HG02870 (cell line): ENCODE data around the gene IRAK3.
"Not testable (repeated sequence)": the region's sequence is repeated elsewhere in the genome, so short reads cannot be mapped to it uniquely, and the experiment has no call there.

Source experiments
- ATAC-seq: cut with Tn5 transposase; IDR thresholded peaks from one replicate; pipeline ENCODE4 v1.9.1; 2021; ENCODE audit warnings: mild to moderate bottlenecking, moderate library complexity; ENCODE audit not compliant: unreplicated experiment

IRAK3 gene

DNA sequence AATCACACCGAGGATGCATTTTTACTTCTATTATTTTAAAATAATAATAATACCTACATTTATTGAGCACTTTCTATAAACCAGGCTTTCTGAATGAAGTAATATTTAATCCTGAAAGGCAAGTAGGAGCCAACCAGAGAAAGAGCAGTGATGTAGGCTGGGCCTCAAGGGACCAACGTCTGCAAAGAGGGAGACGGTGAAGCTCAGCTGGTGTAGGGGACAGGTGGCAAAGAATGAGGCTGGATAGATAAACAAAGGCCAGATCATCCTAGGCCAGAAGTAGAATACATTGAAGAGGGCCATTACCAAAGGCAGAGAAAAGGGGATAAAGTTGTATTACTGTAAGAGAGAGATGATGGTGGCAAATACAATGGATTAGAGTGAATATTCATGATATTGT lies 18.4 kb upstream of the IRAK3 start:
- ATAC-seq, result no peak

DNA sequence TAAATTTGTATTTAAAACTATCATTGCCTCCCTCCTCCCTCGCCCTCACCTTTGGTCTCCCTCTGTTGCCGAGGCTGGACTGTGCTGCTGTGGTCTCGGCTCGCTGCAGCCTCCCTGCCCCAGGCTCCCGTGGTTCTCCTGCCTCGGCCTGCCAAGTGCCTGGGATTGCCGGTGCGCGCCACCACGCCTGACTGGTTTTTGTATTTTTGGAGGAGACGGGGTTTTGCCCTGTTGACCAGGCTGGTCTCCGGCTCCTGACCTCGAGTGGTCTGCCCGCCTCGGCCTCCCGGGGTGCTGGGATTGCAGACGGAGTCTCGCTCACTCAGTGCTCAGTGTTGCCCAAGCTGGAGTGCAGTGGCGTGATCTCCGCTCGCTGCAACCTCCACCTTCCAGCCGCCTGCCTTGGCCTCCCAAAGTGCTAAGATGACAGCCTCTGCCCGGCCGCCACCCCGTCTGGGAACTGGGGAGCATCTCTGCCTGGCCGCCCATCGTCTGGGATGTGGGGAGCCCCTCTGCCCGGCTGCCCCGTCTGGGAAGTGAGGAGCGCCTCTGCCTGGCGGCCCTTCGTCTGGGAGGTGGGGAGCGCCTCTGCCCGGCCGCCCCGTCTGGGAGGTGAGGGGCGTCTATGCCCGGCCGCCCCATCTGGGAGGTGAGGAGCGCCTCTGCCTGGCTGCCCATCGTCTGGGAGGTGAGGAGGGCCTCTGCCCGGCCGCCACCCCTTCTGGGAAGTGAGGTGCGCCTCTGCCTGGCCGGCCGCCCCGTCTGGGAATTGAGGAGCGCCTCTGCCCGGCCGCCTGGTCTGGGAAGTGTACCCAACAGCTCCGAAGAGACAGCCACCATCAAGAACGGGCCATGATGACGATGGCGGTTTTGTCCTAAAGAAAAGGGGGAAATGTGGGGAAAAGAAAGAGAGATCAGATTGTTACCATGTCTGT lies 14.4 kb upstream of the IRAK3 start:
- ATAC-seq, result not testable (repeated sequence)

DNA sequence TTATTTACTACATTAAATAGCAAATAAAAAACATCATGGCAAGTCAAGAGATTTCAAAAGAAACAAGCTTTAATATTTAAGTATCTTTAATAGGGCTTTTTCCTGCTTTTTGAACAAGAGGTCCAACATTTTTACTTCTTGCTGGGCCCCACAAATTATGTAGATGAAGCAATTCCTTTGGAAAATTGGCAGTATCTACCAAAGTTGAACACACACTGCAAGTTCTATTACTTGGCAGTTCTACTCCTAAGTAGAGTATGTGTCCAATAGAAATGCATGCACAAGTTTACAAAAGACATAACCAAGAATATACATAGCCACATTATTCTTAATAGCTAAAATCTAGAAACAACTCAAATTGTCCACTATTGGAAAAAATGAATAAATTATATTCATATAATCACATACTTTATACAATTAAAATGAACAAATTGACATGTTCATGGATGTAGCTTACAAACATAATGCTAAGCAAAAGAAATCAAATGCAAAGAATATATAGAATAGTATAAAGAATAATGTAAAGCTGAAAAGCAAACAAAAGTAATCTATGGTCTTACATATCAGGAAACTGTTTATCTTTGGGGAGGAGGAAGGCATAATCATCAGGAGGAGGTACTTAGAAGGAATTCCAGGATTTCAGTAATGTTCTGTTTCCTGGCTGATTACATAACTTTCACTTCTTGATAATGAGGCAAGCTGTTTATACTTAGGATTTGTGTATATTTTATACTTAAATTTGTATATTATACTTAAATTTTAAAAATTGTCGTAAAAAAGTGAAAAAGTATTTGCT lies 12.7 kb upstream of the IRAK3 start:
- no peak for ATAC-seq

DNA sequence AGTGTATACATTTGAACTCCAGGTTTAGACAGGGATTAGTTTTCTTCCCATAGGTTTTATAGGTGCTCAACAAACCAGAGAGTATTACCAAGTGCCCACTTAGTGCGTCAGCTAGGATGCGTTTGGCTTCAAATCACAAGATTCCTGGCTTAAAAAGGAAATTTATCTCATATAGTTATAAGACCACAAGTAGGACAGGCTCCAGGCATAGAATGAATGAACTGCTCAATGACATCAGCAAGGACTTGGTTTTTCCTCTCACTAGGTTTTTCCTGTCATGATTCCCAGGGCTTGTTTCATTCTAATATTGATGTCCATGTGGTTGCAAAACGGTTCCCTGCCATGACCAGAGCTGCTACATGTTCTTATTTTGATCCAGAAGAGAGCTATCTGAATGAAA lies 6.1 kb upstream of the IRAK3 start:
- ATAC-seq, result no peak

DNA sequence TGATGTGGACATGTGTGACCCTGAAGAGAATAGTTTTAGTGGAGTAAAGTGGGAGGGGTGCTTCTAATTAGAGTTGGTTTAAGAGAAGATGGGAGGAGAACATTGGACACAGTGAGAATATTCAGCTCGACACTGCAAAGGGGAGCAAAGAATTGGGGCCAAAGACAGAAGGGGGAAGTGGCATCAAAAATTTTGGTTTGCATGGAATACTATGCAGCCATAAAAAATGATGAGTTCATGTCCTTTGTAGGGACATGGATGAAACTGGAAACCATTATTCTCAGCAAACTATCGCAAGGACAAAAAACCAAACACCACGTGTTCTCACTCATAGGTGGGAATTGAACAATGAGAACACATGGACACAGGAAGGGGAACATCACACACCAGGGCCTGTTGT lies 4.2 kb upstream of the IRAK3 start:
- ATAC-seq, result not testable (repeated sequence)

DNA sequence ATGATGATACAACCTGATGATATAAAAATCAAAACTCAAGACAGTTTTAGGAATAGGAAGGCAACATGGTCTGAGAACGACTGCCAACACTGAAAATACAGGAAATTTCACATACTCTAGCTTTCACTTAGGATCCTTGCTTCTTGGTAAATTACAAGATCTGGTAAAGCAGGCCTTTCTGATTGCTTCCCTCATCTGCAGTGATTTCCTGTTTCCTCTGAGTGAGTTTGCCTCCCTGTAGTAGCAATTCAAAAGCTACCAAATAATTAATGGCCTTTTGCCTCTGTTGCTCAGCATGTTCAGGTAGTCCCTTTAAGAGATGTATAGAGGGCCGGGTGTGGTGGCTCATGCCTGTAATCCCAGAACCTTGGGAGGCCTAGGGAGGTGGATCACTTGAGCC lies 2.0 kb upstream of the IRAK3 start:
- no peak for ATAC-seq

DNA sequence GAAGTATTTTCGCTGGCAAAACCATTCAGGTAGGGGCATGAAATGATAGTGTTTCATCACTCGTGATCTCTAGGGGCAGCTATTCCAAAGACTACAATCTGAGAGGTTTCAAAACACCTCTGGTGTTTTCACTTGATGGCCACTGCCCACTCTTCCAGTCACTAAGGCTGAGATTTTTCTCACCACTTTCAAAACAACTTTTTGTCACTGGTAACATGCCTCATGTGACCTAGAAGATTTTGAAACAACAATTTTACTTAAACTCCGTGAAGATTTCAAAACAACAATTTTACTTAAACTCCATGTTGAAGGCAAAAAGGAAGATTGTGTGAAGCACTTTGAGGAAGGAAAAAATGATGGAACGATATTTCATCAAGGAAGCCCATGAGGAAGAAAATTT lies 1.2 kb upstream of the IRAK3 start:
- no peak for ATAC-seq

DNA sequence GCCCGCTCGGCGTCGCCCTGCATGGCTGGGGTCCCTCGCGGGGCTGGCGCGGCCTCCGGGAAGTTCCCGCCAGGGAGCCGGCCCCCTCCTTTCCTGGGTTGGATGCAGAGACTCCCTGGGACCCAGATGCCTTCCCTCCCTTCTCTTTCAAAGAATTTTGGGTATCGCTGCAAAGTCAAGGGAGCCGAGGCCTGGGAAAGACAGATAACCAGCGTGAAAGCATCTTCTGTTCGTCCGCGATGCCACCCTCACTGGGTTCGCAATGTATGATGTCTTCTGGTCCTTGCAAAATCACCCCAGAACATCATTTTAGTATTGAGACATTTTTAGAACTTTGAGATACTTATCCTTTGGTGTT lies 451 bp downstream of the IRAK3 start:
- ATAC-seq, result peak; percentile 4

DNA sequence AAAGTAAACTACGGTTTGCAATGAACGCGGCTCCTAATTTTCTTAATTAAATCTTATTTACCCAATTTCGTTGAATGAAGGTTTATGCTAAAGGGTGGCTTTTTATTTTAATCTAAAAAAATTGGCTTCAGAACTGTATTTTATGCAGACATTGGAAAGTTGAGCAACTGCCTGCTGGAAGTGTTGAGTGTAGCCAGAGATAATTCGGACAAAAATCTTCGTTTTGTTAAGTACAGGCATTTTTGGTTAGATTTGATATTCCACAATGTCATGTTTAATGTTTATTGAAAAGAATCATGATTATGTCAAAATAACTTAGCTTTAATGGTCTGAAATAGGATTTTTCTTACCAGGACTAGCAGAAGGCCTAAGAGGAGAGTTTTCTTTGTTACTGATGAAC lies 875 bp downstream of the IRAK3 start:
- ATAC-seq, result no peak

DNA sequence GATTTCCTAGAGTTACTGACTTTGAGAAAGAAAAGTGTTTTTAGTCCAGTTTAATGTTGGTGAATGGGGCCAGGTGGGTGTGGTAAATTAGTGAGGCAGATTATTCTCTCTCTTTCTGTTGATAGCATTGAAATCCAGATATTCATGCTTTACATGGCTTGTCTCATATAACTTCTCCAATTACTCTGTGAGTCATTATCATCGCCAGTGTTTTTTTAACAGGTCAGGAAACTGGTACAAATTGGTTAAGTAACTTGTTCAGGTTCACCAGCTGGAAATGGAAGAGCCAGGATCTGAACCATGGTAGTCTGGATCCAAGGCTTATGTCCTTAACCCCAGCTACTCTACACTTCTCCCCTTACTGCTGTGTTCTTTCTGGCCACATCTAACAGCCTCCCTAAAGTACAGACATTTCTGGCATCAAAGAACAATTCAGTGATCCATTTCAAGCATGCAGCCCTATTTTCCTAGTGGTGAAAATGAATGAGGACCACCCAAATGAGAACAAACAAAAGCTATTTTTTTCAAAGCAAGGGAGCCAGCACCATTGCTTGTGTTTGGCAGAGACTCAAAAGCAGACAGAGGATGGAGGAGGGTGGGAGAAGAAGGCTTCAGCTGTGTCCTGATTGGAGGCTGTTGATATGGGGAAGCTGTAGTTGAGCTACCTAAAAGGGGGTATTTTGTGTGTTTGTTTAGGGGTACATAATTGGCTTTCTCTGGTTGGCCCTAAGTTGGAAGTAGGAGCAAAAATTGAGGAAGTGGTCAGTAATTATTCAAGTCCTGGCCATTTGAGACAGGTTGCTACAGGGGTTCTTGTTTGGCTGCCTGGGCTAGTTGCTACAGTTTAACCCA lies 1.7 kb downstream of the IRAK3 start:
- no peak for ATAC-seq

DNA sequence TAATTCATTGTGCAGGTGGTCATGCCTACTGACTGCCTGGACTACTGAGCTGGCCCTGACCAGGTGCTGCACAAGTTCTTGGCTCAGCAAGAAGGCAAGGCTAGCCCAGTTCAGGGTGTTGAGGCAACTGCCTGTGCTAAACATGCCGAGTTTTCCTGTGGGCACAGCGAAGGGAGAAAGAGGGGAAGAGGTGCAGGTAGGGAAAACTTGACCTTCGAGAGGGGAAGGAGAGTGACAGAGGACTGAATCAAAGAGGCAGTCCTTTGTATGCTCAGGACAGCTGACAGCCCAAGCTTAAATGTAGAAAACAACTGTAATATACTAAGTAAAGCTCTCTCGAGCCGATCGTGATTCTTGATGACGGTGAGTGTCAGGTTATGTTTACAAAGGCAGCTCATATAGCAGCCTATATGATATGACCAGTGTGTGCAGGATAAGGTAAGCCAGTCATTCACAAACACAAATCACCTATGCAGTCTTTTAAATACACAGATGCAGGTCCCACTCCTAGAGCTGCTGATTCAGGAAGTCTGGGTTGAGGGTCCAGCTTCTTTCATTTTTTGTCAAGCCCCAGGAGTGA lies 2.6 kb downstream of the IRAK3 start:
- no peak for ATAC-seq

DNA sequence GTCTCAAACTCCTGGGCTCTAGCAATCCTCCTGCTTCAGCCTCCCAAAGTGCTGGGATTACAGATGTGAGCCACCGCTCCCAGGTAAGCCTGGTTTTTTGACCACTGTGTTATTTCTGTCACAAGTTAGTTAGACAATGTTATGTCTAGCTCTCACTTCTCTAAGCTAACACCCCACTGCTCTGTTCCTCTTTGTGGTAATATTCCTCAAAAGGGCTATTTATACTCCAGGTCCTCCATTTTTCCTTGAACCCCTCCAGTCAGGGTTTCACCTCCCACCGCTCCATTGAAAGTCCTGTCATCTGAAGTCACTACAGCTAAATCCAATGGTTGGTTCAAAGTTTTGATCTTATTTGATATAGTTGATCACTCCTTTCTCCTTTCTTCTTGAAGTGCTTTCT lies 5.1 kb downstream of the IRAK3 start:
- no peak for ATAC-seq

DNA sequence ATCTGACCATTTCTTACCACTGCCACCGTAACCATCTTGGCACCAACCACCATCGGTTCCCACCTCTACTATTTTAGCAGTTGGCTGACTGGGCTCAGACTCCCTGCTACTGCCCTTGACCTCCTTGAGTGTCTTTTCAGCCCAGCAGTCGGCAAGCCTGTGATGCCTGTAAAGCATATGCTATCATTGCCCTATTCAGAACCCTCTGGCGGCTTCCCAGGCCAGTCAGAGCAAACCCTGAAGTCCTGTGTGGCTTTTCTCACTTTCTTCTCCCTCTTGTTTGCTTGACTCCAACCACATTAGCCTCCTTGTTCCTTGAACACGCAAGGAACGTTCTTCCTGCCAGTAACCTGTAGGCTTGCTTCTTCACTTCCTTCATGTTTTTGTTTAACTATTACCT lies 6.2 kb downstream of the IRAK3 start:
- no peak for ATAC-seq

DNA sequence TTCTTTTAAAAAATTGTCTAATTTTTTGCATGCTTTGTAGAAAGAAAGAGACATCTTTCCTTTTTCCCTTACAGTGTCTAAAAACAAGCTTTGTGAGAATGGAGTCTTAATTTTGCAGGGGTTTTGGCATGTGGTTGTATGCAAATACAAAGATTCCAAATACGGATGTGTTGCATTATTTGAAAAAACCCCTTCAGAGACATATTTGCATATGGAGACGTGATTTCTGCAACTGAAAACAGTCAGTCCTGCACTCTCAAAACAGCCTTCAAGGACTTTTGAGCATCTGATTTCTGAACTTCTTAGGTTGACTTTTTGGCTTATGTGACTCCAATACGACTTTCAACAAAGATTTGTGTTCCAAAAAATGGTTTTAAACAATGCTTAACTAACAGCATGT lies 7.8 kb downstream of the IRAK3 start:
- peak; percentile 90 for ATAC-seq

DNA sequence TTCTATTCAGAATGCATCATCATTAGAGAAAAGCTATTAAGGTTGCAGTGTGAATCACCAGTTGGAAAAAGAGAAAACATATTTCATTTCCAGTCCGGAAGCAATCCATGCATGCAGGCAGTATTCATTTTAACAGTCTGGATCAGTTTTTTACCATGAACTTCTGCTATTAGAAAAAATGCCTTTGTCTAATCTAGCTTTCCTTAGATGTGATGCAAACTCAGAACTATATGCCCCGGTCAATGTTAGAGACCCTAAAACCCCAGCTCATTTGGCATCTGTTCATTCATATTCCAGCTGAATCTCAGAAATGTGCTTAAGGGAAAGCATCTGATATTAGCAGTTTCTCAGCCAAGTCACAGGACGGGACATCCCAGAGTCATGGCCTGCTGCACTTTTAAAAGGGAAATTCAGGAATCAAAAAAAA lies 8.5 kb downstream of the IRAK3 start:
- no peak for ATAC-seq

DNA sequence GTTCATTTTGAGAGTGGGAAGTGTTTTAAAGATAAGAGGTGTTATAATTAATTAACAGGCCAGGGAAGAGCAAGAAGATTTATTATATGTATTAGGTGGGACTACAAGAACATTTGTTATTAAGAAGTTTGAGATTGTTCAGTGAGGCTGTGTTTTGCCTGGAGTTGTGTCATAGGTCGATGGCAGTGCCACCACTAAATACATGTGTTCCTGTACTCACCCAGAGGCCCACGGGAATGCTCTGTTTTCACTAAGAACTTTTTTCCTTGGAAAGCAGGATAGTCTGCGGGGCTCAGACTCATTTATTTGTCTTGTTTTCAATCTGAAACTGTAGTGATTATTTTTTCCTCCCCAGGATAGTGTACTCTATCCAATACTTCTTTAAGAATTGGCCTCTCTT lies 10.1 kb downstream of the IRAK3 start:
- no peak for ATAC-seq

DNA sequence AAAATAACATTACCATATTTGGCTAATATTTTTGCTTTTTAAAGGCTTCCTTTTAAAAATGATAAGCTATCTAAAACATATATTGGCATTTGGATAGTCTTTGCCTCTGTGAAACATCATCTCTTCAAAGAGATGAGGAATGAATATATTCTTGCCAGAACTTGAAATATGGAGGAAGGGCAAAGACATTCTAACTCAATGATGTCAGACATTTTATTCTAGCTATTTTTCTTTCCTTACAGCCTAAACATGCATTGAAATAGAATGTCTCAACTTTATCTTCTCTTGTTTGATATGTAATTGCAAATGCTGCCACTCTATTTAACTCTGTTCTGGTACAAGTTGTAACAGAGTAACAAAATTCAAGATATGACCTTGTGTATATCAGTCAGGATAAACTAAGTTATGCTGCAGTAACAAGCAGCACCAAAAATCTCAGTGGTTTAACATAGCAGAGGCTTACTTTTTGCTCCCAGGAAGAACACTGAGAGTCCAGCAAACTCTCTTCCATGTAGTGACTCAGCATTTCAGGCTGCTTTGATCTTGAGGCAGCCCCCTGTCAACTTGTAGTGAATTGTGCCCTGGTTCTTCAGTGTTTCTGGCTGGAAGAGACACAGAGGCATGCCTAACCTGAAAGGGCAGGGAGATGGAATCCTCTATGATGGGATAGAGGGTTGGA lies 11.0 kb downstream of the IRAK3 start:
- no peak for ATAC-seq

DNA sequence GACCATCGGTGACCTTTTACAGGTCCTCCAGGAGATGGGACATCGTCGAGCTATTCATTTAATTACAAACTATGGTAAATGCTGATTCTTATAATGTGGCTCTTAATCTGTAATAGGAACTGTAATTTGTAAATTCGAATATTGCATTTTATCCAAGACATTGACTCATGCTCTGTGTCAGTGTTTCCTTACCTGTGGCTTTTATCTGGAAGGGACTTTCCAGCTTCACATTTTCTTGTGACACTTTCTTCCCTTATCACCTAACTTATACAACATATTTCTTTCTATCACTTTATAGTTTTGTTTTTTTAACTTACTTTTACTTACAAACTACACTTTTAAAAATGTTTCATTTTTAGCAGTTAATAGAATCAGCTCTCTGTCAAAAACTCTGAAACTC lies 14.8 kb downstream of the IRAK3 start:
- no peak for ATAC-seq

DNA sequence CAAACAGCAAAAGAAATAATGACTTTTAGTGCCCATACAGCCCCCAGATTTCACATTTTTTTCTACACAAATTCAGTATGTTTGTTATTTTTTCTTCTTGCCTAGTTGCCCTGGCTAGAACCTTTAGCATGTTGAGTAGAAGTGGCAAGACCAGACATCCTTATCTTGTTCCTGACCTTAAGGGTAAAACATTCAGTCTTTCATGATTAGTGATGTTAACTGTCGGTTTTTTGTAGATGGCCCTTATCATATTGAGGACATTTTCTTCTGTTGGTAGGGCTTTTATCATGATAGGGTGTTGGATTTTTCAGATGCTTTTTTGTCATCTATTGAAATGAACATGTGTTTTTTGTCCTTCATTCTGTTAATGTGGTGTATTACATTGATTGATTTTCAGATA lies 17.1 kb downstream of the IRAK3 start:
- ATAC-seq, result no peak

DNA sequence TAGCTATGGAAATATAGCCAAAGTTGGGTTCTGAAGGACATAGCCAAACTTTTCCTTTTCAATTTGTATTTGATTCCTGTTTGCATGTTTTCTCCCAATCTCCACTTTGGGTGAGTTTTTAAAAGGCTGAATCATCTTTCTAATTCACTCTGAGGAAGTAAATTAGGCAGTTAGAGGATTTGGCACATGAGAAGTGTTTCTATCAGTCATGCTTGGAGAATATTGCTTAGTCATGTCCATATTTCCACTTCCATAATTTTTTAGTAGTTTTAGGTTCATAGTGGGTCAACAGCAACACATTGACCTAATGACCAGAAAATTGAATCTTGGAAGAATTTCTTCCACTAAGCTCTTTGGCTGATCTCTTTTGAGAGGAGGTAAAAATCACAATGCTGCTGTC lies 21.8 kb downstream of the IRAK3 start:
- no peak for ATAC-seq
